AG09309 (cell line): ENCODE data around the gene PTGIS.
A peak's percentile ranks its signal among the peaks of the same experiment; 100 is the strongest.
"Not testable (repeated sequence)": the region's sequence is repeated elsewhere in the genome, so short reads cannot be mapped to it uniquely, and the experiment has no call there.

Experiments
- DNase-seq: peaks from one replicate; pipeline ENCODE4 v3.0.0-alpha.2; 2010; ENCODE audit warnings: low read depth
- H3K4me3 ChIP-seq: 2 replicates; pipeline ENCODE4 v1.5.1; 2011; ENCODE audit warnings: mild to moderate bottlenecking, low read depth, low read length, moderate library complexity; ENCODE audit not compliant: control insufficient read depth
- CTCF ChIP-seq: IDR thresholded peaks from 2 replicates; pipeline ENCODE4 v1.5.1; 2011; ENCODE audit warnings: mild to moderate bottlenecking, low read depth, low read length, inconsistent platforms; ENCODE audit not compliant: insufficient read depth, control insufficient read depth; ENCODE audit errors: missing control alignments

PTGIS gene

GRCh38 chr20:49567421-49568277 is at the start of gene PTGIS:
Gene PTGIS, minus strand, starts transcription at chr20:49568137. Its CDS starts 21 bp downstream, at chr20:49568116.
- peak within 1 kb of the TSS; percentile 44 for H3K4me3 ChIP-seq
- no peak for DNase-seq
- no peak for TF ChIP-seq CTCF

GRCh38 chr20:49617394-49617793 is 49.5 kb upstream of the PTGIS start:
- H3K4me3 ChIP-seq, DNase-seq: not testable (repeated sequence)

GRCh38 chr20:49616154-49617007 is 48.4 kb upstream of the PTGIS start:
- H3K4me3 ChIP-seq: no peak overlapping the region
- no peak for TF ChIP-seq CTCF
- no peak for DNase-seq

GRCh38 chr20:49615401-49616153 is 47.6 kb upstream of the PTGIS start:
- no peak for TF ChIP-seq CTCF
- no peak for DNase-seq
- no peak overlapping the region for H3K4me3 ChIP-seq

GRCh38 chr20:49615051-49615400 is 47.1 kb upstream of the PTGIS start:
- DNase-seq, H3K4me3 ChIP-seq: not testable (repeated sequence)

GRCh38 chr20:49614338-49615050 is 46.6 kb upstream of the PTGIS start:
- no peak for DNase-seq
- TF ChIP-seq CTCF: no peak
- H3K4me3 ChIP-seq: no peak overlapping the region

GRCh38 chr20:49612127-49612738 is 44.3 kb upstream of the PTGIS start:
- no peak overlapping the region for H3K4me3 ChIP-seq
- no peak for DNase-seq
- TF ChIP-seq CTCF: no peak

GRCh38 chr20:49611539-49612126 is 43.7 kb upstream of the PTGIS start:
- not testable (repeated sequence) for H3K4me3 ChIP-seq, DNase-seq
